Kidney epithelial cell (primary cell): ENCODE measurements around the gene OLFM4. TPM values are rescaled to one million over a fixed set of nuclear protein-coding genes. Genes with fewer than 3 reads are reported as not detected.

Experiments used
- DNase-seq: peaks from one replicate; pipeline ENCODE4 v3.0.0-alpha.2; 2010; ENCODE audit warnings: low read depth
- H3K27me3 ChIP-seq: 2 replicates; pipeline ENCODE4 v1.6.0; 2011; ENCODE audit warnings: low read length; ENCODE audit not compliant: control insufficient read depth, insufficient read depth
- H3K36me3 ChIP-seq: 2 replicates; pipeline ENCODE4 v1.5.1; 2011; ENCODE audit warnings: low read length; ENCODE audit not compliant: control insufficient read depth, insufficient read depth
- H3K4me3 ChIP-seq: 2 replicates; pipeline ENCODE4 v1.5.1; 2011; ENCODE audit warnings: low read depth, mild to moderate bottlenecking, control low read depth, low read length
- total RNA-seq: library from RNA; depleted of rRNA; stranded (reverse); fragments of >200 nt; gene quantifications from 2 replicates; pipeline ENCODE4 v1.2.3, GENCODE V29; 2015
- TF ChIP-seq, protein P1 (sequence below): IDR thresholded peaks from 2 replicates; pipeline ENCODE4 v1.5.1; 2011; ENCODE audit warnings: mild to moderate bottlenecking, moderate library complexity, low read length, control low read depth, inconsistent platforms; ENCODE audit not compliant: insufficient read depth, poor library complexity, severe bottlenecking

OLFM4 gene
- total RNA-seq, 1 donor from 2014 or later = 0.21 TPM

DNA sequence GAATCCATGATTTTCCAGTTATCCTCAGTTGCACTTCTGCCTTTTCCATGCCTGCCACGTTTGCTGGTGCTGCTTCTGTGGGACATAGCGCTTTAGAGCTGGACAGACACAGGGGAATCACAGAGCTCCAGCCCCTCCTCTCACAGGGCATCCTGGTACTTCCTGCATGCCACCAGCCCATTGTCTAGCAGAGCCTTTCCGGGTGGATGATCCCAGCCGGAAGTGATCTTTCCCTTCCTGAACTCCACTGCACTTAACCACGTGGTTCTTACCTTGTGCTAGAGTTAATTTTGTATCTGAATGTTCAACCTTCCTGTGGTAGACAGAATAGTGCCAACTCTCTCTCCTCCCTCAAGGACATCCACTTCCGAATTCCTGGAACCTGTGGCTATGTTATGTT, 12.6 kb upstream of the OLFM4 start:
- Histone ChIP-seq H3K36me3 (no peaks in the 10 kb centered on the region), H3K4me3 (no peak overlapping the region), H3K27me3 (no peaks in the 10 kb centered on the region)
- TF ChIP-seq, protein P1, sequence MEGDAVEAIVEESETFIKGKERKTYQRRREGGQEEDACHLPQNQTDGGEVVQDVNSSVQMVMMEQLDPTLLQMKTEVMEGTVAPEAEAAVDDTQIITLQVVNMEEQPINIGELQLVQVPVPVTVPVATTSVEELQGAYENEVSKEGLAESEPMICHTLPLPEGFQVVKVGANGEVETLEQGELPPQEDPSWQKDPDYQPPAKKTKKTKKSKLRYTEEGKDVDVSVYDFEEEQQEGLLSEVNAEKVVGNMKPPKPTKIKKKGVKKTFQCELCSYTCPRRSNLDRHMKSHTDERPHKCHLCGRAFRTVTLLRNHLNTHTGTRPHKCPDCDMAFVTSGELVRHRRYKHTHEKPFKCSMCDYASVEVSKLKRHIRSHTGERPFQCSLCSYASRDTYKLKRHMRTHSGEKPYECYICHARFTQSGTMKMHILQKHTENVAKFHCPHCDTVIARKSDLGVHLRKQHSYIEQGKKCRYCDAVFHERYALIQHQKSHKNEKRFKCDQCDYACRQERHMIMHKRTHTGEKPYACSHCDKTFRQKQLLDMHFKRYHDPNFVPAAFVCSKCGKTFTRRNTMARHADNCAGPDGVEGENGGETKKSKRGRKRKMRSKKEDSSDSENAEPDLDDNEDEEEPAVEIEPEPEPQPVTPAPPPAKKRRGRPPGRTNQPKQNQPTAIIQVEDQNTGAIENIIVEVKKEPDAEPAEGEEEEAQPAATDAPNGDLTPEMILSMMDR = no peak
- no peak for DNase-seq

DNA sequence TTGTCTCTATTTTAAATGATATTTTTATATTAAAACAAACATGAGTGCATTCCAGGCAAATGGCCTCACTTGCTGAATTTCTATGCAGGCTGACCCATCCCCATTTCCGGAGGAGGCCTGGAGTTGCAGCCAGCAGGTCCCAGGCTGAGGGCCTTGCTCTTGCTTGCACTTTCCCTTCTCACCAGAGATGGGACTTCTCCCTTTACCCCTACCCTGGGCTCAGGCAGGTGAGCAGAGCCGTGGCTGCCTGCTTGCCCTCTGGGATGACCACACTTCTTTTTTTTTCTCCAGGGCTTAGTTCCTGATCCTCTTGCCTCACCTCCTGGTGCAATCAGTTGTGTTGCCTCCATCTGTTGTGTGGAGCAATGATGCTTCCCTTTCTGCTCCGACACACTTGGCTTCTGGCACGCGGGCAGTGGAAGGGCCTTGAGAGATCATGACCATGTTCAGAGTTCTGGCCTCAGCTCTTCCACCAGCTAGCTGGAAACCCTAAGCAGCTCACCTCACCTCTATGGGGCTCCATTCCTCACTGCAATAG, 11.1 kb upstream of the OLFM4 start:
- TF ChIP-seq, protein P1 = no peak
- Histone ChIP-seq H3K4me3 (no peak overlapping the region), H3K36me3 (no peaks in the 10 kb centered on the region), H3K27me3 (no peaks in the 10 kb centered on the region)
- no peak for DNase-seq

DNA sequence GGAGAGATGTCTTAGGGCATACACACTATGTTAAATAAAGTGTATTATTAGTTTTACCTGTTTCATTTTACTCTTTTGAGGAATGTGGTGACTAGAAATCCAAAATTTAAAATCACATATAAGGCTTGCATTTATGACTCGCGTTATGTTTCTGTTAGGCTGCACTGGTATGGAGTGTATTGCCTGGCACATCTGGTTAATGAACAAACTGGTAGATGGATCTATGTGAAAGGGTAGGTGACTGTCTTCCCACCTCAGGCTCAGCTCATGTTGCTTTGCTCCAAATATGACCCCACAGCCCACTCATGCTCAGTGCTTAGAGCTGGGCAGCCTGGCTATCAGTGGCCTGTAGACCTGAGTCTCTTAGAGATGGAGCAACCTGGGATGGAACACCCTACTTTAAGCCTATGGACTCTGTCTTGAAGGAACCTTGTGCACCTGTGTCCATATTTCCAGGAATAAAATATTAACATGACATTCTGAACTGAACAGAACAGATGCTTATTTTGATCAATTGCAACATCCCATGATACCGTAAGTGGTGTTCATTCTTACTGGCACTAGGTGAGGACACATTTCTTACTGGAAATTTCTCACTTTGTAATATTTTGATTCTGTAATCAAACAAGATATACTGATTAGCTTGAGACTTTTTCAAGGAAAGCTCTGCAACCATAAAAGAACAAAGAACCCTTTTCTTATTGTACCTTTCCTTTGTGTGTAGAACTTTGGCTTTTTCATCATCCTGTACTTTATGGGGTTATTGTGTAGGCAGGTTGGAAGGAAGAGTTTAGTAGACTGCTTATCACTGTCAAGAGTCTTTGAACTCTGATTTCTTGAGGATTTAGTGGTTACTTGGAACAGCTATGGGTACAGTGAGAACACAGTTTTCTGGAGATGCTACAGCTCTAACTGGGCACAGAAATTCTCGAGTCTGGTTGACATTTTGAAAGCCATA, 9.6 kb upstream of the OLFM4 start:
- Histone ChIP-seq H3K36me3 (no peaks in the 10 kb centered on the region), H3K4me3 (no peak overlapping the region), H3K27me3 (no peaks in the 10 kb centered on the region)
- TF ChIP-seq, protein P1 = no peak
- no peak for DNase-seq

DNA sequence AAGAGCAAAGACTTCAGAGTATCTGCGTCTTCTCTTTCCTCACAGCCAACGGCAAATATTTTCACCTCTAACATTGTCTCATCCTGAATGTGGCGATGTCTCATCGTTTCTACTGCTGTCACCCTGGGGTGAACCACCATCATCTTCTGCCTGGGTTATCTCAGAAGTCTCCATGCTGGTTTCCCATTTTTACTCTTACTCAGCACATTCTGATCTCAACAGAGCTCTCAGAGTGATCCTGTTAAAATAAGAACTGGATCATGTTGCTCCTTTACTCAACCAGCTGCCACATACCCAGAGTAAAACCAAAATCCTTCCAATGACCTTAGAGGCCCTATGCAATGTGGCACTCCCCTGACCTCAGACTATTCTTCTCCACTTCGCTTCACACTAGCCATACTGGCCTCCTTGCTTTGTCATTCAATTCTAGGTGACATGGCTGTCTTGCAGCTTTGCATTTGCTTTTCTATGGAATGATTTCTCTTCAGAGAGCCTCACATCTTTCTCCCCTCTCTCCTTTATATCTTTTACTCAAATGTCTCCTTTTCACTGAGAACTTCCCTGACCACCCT, 7.8 kb upstream of the OLFM4 start:
- DNase-seq = no peak
- H3K4me3 ChIP-seq = no peak overlapping the region
- TF ChIP-seq, protein P1 = no peak
- H3K27me3 ChIP-seq = no peaks in the 10 kb centered on the region
- H3K36me3 ChIP-seq = no peaks in the 10 kb centered on the region

DNA sequence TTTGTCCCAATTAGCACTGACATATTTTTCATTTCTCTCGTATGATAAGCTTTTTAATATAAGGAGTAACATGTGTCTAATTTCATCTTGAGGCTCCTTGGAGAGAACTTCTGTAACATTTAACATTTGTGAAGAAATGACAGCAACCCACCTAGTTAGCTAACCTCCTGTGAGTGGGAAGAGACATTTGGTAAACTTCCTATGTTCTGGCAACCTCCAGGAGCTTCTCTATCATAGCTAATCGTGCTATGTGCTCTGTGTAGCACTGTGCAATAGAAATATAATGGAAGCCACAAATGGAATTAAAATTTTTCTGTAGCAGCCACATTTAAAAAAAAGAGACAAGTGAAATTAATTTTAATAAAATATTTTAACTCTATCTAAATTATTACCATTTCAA, 5.4 kb upstream of the OLFM4 start:
- Histone ChIP-seq H3K27me3 (no peaks in the 10 kb centered on the region), H3K4me3 (no peak overlapping the region), H3K36me3 (no peaks in the 10 kb centered on the region)
- TF ChIP-seq, protein P1 = no peak
- no peak for DNase-seq
